SK-N-SH (cell line): ENCODE measurements around the gene FOXF2. TPM values are rescaled to one million over a fixed set of nuclear protein-coding genes. Genes with fewer than 3 reads are reported as not detected.

Experiments used
- CTCF ChIA-PET: fragments of 300-600, 350-600 bp; formaldehyde crosslinking; extraction: SDS; loops from one replicate; lab custom pipeline; 2021; lab: Yijun Ruan, JAX
- POLR2A ChIA-PET: fragments of 350-600 bp; sonication (Branson Sonifier 250); formaldehyde crosslinking; extraction: SDS; loops from one replicate; lab custom pipeline; 2020; ENCODE audit warnings: antibody characterized with exemption, inconsistent platforms; lab: Yijun Ruan, JAX
- DNase-seq: peaks from one replicate; pipeline ENCODE4 v3.0.0; 2012
- H2AFZ ChIP-seq: fragments of 200-600 bp; sonication (generic); 2 replicates; pipeline ENCODE4 v1.8.1; 2016; ENCODE audit warnings: antibody characterized with exemption, mild to moderate bottlenecking, low read depth
- H3F3A ChIP-seq: fragments of 200-600 bp; sonication (generic); replicated peaks from 2 replicates; pipeline ENCODE3; 2016; ENCODE audit warnings: antibody characterized with exemption, mild to moderate bottlenecking; ENCODE audit not compliant: insufficient read depth
- H3K27ac ChIP-seq, 2 experiments: fragments of 200-500 bp in 1 of 2; fragments of 200-600 bp in 1 of 2; sonication (Bioruptor generic) in 1 of 2; sonication (generic), shearing (Covaris generic) in 1 of 2; 2 replicates each; pipeline versions ENCODE4 v1.5.1 to v1.6.1; 2014 to 2016; ENCODE audit warnings: low read depth in 2 of 2, inconsistent platforms in 1 of 2, low read length in 1 of 2, mild to moderate bottlenecking in 1 of 2, mixed read lengths in 1 of 2
- H3K27me3 ChIP-seq: fragments of 200-600 bp; sonication (generic), shearing (Covaris generic); 2 replicates; pipeline ENCODE4 v1.6.1; 2016; ENCODE audit warnings: mixed run types; ENCODE audit not compliant: insufficient read depth
- H3K36me3 ChIP-seq, 2 experiments: fragments of 200-500 bp in 1 of 2; fragments of 200-600 bp in 1 of 2; sonication (Bioruptor generic) in 1 of 2; sonication (generic) in 1 of 2; replicated peaks in 1 of 2; 2 replicates each; pipeline versions ENCODE3 to v1.5.1; 2014 to 2016; ENCODE audit warnings: low read length in 1 of 2, mild to moderate bottlenecking in 1 of 2; ENCODE audit not compliant: insufficient read depth in 2 of 2, control insufficient read depth in 1 of 2
- H3K4me1 ChIP-seq, 2 experiments: fragments of 200-500 bp in 1 of 2; fragments of 200-600 bp in 1 of 2; sonication (Bioruptor generic) in 1 of 2; sonication (generic), shearing (Covaris generic) in 1 of 2; 2 replicates each; pipeline versions ENCODE4 v1.5.1 to v1.6.1; 2014 to 2016; ENCODE audit warnings: low read depth in 1 of 2, low read length in 1 of 2, mixed run types in 1 of 2; ENCODE audit not compliant: insufficient read depth in 2 of 2, control insufficient read depth in 1 of 2
- H3K4me2 ChIP-seq: fragments of 200-600 bp; sonication (generic), shearing (Covaris generic); 2 replicates; pipeline ENCODE4 v1.6.1; 2017; ENCODE audit warnings: mixed run types
- H3K4me3 ChIP-seq, 2 experiments: fragments of 200-500 bp in 1 of 2; fragments of 200-600 bp in 1 of 2; sonication (Bioruptor generic) in 1 of 2; sonication (generic), shearing (Covaris generic) in 1 of 2; 2 replicates each; pipeline versions ENCODE4 v1.5.1 to v1.8.1; 2014 to 2016; ENCODE audit warnings: low read depth in 2 of 2, inconsistent platforms in 1 of 2, low read length in 1 of 2, mild to moderate bottlenecking in 1 of 2, mixed read lengths in 1 of 2, moderate library complexity in 1 of 2
- H3K79me2 ChIP-seq: fragments of 200-600 bp; sonication (generic); 2 replicates; pipeline ENCODE4 v1.8.1; 2017; ENCODE audit warnings: mild to moderate bottlenecking; ENCODE audit not compliant: insufficient read depth
- H3K9ac ChIP-seq: fragments of 200-600 bp; sonication (generic); 2 replicates; pipeline ENCODE4 v1.6.1; 2017; ENCODE audit warnings: mixed run types
- H3K9me2 ChIP-seq: fragments of 200-600 bp; sonication (generic); 2 replicates; pipeline ENCODE4 v1.6.1; 2017; ENCODE audit warnings: mixed run types
- H3K9me3 ChIP-seq: fragments of 200-600 bp; sonication (generic); 2 replicates; pipeline ENCODE4 v1.6.1; 2017; ENCODE audit warnings: mixed run types, mild to moderate bottlenecking, moderate library complexity
- H4K20me1 ChIP-seq: fragments of 200-600 bp; sonication (generic); 2 replicates; pipeline ENCODE4 v1.6.1; 2017; ENCODE audit warnings: mild to moderate bottlenecking, mixed run types; ENCODE audit not compliant: insufficient read depth
- CHD2 ChIP-seq: fragments of 150-350 bp; IDR thresholded peaks from 2 replicates; pipeline ENCODE4 v1.6.1; 2018; ENCODE audit warnings: low read length; ENCODE audit not compliant: partially characterized antibody
- CTCF ChIP-seq: fragments of 200-600 bp; sonication (generic); IDR thresholded peaks from 2 replicates; pipeline ENCODE4 v1.6.1; 2017; ENCODE audit warnings: antibody characterized with exemption, mild to moderate bottlenecking, moderate library complexity
- EZH2phosphoT487 ChIP-seq: fragments of 200-600 bp; sonication (generic); IDR thresholded peaks from 2 replicates; pipeline ENCODE4 v1.6.1; 2017; ENCODE audit warnings: low read depth, mixed run types, mild to moderate bottlenecking, antibody characterized with exemption, moderate library complexity, borderline replicate concordance
- FOSL2 ChIP-seq: IDR thresholded peaks from 2 replicates; pipeline ENCODE4 v1.4.0; 2012; ENCODE audit warnings: low read depth, mild to moderate bottlenecking, moderate library complexity, borderline replicate concordance
- FOXM1 ChIP-seq: IDR thresholded peaks from 2 replicates; pipeline ENCODE4 v1.4.0; 2012; ENCODE audit warnings: low read depth, mild to moderate bottlenecking
- IRF3 ChIP-seq: fragments of 150-350 bp; IDR thresholded peaks from 2 replicates; pipeline ENCODE4 v1.6.1; 2016; ENCODE audit warnings: mild to moderate bottlenecking, low read depth, low read length
- JUND ChIP-seq: IDR thresholded peaks from 2 replicates; pipeline ENCODE4 v1.4.0; 2012
- MAX ChIP-seq: IDR thresholded peaks from 2 replicates; pipeline ENCODE4 v1.4.0; 2012; ENCODE audit warnings: low read depth
- MEF2A ChIP-seq: IDR thresholded peaks from 2 replicates; pipeline ENCODE4 v1.4.0; 2012; ENCODE audit warnings: low read depth, borderline replicate concordance
- NFIC ChIP-seq: IDR thresholded peaks from 2 replicates; pipeline ENCODE4 v1.4.0; 2012; ENCODE audit warnings: borderline replicate concordance
- PBX3 ChIP-seq: IDR thresholded peaks from 2 replicates; pipeline ENCODE4; 2012
- RAD21 ChIP-seq: IDR thresholded peaks from 2 replicates; pipeline ENCODE4 v1.6.1; 2012; ENCODE audit warnings: mild to moderate bottlenecking, low read length
- REST ChIP-seq: IDR thresholded peaks from 2 replicates; pipeline ENCODE4 v1.6.1; 2012; ENCODE audit warnings: mild to moderate bottlenecking, low read depth, low read length, moderate library complexity
- SIN3A ChIP-seq: IDR thresholded peaks from 2 replicates; pipeline ENCODE4 v1.6.1; 2012; ENCODE audit warnings: low read depth, mild to moderate bottlenecking, low read length, moderate library complexity, borderline replicate concordance
- TAF1 ChIP-seq: IDR thresholded peaks from 2 replicates; pipeline ENCODE4 v1.6.1; 2012; ENCODE audit warnings: low read depth, mild to moderate bottlenecking, low read length, moderate library complexity, borderline replicate concordance
- TCF12 ChIP-seq: IDR thresholded peaks from 2 replicates; pipeline ENCODE4 v1.4.0; 2012
- TEAD4 ChIP-seq: IDR thresholded peaks from 2 replicates; pipeline ENCODE4 v1.4.0; 2012; ENCODE audit warnings: mild to moderate bottlenecking, borderline replicate concordance; ENCODE audit not compliant: insufficient read depth
- USF1 ChIP-seq: IDR thresholded peaks from 2 replicates; pipeline ENCODE4 v1.4.0; 2012; ENCODE audit warnings: low read depth, borderline replicate concordance
- YY1 ChIP-seq: IDR thresholded peaks from 2 replicates; pipeline ENCODE4 v1.4.0; 2012; ENCODE audit warnings: low read depth, mild to moderate bottlenecking
- ZBTB33 ChIP-seq: IDR thresholded peaks from 2 replicates; pipeline ENCODE4 v1.4.0; 2012; ENCODE audit warnings: low read depth, borderline replicate concordance
- WGBS: methylation state at CpG from one replicate; pipeline ENCODE4 v1.1.6; 2017; ENCODE audit warnings: low lambda C conversion rate; 5-methylcytosine and 5-hydroxymethylcytosine counted together
- polyA plus RNA-seq, 3 experiments: library from polyadenylated mRNA; depleted of rRNA; stranded (reverse); fragments of >200 nt; gene quantifications; 2 replicates each; pipeline ENCODE4 v1.2.3, GENCODE V29; 2012

Gene FOXF2
- polyA plus RNA-seq, 1 of the 3 experiments (the other 2 are of a cell fraction) = not detected

- no peak for DNase-seq
- H3K9me2 ChIP-seq = no peaks in the 10 kb centered on the region
- TF ChIP-seq YY1 (no peak), USF1 (no peak), CTCF (no peak), EZH2phosphoT487 (no peak), CHD2 (no peak), PBX3 (no peak), MAX (no peak), ZBTB33 (no peak), JUND (no peak), MEF2A (no peak), RAD21 (no peak), FOSL2 (no peak), TCF12 (no peak), REST (no peak), TEAD4 (no peak), NFIC (no peak), TAF1 (no peak), IRF3 (no peak), SIN3A (no peak), FOXM1 (no peak)
- TF ChIP-seq, all 33 proteins: peak for 0
- Histone ChIP-seq H3K27ac (no peak overlapping the region), H3K9ac (no peak overlapping the region), H3K4me3 (no peak overlapping the region), H4K20me1 (no peaks in the 10 kb centered on the region), H3K36me3 (no peaks in the 10 kb centered on the region), H3K4me1 (no peaks in the 10 kb centered on the region), H2AFZ (no peak overlapping the region), H3K4me2 (no peak overlapping the region), H3K27me3 (peaks cover 26% of the 10 kb centered on the region), H3F3A (no peaks in the 10 kb centered on the region), H3K9me3 (no peaks in the 10 kb centered on the region), H3K79me2 (no peaks in the 10 kb centered on the region)
- WGBS = 8% methylated on average over 1 of the region's 1 CpG
- ChIA-PET CTCF (interaction anchor here (0.7 to 2.0 kb wide), 3 partner anchors 20 to 64 kb away, joined by 3 to 5 read pairs (median 3); no protein-coding TSS in a partner anchor), POLR2A (no interaction called here)
Measured at GRCh38 chr6:1372690-1373089, 16.7 kb upstream of the FOXF2 start.
